ENCODE data around the gene PTS. TPM values are rescaled to one million over a fixed set of nuclear protein-coding genes. Genes with fewer than 3 reads are reported as not detected.
"Not testable (repeated sequence)": the region's sequence is repeated elsewhere in the genome, so short reads cannot be mapped to it uniquely, and the experiment has no call there.

PTS gene
- 27.4 TPM for polyA plus RNA-seq (2013, experiment 1 of 2; ENCODE audit: insufficient read length)
- polyA plus RNA-seq (2013, experiment 2 of 2; ENCODE audit: insufficient read length): 29.9 TPM

DNA sequence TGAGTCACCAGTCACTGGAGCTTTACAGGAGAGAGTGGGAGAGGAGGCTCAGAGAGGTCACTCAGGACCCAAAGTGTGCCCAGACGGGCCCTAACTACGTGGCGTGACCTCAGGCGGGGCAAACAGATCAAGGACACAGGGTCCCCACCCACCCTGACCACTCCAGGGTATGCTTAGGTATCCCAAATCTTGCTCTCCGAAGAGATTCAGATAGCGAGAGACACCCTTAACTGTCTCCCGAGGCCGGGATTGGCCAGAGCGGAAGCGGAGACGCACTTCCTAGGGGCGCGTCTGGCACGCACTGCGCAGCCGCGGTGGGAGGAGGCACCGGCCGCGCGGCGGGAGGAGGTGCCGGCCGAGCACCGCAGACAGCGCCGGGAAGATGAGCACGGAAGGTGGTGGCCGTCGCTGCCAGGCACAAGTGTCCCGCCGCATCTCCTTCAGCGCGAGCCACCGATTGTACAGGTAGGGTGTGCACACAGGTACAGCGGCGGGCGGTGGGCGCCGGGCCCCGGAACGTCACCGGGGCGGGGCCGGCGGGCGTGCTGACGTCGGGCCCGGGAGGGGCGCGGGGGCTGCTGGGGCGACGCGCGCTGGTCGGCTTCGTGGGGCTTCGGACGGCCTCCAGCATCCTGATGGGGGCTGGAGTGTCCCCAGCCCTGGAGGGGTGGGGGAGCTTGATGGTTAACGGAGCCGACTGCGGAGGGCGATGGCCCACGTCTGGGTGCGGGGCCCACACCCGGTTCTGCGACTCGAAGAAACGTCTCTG, at the start of gene PTS:
Gene PTS (plus strand): TSS at position 367 of the 769 bp plus-strand sequence. CDS start 16 bp downstream, at position 383.
- DNase-seq: peak; percentile 87

DNA sequence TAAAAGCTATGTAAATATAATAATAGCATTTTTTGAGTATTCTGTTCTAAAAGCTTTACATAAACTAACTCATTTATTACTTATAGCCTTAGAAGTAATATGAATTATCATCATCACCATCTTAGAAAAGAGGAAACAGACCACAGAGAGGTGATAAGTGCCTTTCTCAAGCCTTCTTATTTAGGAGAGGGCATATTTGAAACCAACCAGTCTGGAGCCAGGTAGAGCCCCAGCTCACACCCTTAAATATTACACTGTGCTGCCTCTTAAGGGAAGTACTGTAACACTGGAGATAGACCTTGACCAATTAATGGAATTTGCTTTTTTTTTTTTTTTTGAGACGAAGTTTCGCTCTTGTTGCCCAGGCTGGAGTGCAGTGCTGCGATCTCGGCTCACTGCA, 48.6 kb upstream of the PTS start:
- no peak for DNase-seq

DNA sequence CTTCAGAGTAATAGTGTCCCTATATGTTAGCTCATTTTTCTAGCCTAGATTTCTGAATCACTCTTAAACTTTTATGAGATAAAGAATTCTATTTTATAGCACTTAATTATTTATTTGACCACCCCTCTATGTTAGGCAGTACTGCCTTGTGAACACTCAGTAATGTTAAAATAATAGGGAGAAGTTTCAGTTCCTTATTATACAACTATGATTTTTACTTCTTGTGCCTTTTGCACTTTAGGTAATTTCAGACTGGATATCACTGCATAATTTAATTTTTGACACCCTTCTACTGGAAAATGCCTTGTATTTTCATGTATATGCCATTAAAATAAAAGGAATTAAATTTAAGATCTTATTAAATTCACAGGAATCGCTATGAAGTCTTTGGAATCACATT, 47.8 kb upstream of the PTS start:
- no peak for DNase-seq

DNA sequence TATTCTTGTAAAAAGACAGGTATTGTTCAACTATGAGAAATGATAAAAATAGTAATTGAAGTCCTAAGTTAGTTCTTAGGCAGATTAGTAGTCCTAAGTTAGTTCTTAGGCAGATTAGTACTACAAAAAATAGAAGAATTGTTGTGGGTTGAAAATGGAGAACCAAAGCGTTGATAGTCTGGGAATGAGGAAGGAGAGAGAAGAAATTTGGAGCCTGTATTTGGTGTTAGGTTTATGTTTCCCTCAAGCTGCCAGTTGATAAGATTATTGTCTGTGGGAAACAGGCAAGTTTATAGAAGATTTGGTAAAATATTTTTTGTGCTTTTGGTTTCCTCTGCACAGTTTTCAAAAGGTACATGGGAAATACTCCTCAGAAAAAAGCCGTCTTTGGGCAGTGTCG, 47.3 kb upstream of the PTS start:
- no peak for DNase-seq

DNA sequence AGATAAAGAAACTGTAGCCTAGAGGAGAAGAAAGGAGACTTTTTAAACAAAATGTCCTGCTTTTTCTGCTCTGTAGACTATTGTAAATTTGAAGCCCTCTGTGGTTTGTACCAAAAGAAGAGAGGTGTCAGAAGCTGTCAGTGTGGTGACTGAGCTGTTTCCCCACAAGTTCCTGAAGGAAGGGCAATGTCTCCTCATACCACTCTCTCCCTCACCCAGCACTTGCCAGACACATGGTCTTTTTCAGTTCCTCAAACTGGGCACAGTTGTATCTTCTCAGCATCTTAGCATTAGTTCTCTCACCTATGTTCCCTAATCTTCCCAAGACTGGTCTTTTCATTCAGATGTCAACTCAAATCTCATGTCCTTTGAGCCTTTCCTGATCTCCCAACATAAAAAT, 46.6 kb upstream of the PTS start:
- no peak for DNase-seq

DNA sequence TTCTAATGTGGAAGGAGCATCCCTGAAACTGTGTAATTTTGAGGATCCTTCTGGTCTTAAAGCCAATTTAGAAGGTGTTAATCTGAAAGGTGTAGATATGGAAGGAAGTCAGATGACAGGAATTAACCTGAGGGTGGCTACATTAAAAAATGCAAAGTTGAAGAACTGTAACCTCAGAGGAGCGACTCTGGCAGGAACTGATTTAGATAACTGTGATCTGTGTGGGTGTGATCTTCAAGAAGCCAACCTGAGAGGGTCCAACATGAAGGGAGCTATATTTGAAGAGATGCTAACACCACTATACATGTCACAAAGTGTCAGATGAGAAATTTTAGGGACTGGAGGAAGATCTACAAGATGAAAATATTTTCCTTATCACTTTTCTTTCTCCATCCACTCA, 43.4 kb upstream of the PTS start:
- no peak for DNase-seq

DNA sequence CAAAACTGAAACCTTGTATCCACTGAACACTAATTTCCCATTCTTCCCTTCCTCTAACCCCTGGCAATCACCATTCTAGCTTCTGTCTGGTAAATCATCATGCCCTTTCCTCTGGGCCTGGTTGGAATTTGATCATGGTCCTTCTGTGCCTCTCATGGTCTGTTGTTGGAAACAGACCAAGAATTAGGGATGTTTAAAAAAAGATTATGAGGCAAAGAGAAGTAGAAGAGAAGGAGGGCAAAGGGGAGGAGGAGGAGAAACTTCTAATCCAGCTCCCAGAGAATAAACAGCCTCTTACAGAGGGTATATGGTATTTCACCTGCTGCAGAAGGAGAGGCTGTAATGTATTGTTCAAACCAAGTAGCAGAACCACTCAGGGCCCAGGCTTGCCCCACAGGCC, 40.3 kb upstream of the PTS start:
- DNase-seq: no peak

DNA sequence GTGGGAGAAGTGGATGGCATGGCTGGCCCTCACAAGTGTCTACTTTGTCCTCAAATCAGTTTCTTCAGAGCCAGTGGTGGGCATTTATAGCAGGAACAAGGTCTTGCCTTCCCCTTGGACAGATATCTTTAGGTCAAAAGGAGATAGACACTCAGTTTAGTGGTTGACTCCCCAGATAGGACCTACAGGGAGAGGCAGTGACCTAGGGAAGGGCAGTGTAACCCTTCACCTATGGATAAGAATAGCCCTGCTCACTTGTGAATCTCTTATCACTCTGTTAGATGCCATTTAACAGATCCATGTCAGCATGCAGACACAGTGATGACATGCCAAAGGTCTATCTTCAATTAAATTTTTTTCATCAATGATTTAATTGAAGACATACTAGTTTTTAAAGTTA, 39.9 kb upstream of the PTS start:
- no peak for DNase-seq

DNA sequence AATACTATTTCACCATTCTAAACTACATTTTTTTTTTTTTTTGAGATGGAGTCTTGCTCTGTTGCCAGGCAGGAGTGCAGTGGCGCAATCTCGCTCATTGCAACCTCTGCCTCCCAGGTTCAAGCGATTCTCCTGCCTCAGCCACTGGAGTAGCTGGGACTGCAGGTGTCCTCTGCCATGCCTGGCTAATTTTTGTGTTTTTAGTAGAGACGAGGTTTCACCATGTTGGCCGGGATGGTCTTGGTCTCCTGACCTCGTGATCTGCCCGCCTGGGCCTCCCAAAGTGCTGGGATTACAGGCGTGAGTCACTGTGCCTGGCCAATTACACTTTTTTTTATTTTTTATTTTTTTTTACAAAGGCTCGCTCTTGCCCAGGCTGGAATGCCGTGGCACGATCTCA, 31.1 kb upstream of the PTS start:
- DNase-seq: not testable (repeated sequence)

DNA sequence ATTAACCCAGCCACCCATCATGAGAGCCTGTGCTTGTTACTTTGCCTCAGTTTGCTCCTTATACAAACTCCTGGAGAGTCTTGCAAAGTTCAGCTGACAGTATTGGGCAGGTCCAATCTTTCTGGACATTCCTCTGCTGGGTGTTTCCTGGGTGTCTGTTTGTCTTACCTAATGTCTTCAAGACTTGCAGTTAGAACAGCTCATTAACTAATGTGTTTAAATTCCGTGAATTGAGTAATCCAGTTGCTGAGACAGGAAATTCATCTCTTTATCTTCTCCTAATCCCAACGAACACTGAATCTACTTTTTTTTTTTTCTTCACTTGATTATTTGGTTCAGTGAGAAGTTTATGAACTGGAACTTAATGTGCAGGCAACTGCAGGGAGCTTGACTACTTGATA, 30.3 kb upstream of the PTS start:
- DNase-seq: no peak

DNA sequence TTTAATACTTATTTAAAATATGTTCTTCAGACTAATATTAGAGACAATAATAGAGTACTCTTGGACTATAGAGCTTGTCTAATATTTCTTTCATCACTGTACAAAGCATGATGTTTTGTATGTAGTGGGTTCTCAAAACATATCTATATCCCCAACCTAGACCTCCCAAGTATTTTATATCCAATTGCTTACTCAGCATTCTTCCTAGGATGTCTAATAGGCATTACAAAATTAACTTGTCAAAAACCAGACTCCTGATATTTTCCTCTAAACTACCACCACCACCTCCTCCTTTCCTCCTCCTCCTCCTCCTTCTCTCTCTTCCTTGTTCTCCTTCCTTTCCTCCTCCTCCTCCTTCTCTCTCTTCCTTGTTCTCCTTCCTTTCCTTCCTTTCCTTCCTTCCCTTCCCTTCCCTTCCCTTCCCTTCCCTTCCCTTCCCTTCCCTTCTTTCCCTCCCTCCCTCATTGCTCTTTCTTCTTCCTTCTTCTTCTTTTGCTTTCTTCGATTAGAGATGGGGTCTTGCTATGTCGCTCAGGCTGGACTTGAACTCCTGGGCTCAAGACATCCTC, 29.6 kb upstream of the PTS start:
- DNase-seq: no peak

DNA sequence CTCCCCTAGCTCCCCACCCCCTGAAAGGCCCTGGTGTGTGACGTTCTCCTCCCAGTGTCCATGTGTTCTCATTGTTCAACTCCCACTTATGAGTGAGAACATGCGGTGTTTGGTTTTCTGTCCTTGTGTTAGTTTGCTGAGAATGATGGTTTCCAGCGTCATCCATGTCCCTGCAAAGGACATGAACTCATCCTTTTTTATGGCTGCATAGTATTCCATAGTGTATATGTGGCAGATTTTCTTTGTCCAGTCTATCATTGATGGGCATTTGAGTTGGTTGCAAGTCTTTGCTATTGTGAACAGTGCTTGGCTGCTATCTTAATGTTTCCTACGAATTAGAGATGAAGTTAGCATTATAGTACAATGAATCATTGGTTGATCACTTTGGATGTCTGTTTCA, 27.1 kb upstream of the PTS start:
- not testable (repeated sequence) for DNase-seq

DNA sequence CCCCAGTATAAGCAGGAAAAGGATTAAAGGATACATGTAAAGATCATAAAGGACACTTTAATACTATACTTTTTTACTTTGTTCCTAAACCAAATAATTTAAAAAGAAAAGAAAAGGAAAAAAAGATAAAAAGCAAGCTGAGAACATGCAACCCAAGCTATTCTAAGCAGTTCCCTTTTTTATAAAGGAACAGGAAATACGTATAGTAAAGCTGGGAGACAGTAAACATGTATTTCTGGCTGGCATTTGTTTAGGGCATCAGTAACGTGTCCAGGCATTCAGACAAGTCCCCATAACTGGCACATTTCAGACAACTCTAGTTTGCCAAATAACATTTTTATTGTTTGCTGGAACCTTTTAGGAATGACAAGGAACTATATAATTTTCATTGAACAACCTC, 26.0 kb upstream of the PTS start:
- DNase-seq: no peak

DNA sequence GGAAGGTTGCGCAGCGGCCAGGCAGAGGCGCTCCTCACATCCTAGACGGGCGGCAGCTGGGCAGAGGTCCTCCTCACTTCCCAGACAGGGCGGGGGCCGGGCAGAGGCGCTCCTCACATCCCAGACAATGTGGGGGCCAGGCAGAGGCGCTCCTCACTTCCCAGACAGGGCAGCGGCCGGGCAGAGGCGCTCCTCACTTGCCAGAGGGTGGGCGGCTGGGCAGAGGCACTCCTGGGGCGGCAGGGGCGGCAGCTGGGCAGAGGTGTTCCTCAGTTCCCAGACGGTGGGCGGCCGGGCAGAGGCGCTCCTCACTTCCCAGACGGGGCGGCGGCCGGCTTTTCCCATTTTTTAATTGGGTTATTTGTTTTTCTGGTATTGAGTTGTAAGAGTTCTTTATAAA, 20.2 kb upstream of the PTS start:
- no peak for DNase-seq

DNA sequence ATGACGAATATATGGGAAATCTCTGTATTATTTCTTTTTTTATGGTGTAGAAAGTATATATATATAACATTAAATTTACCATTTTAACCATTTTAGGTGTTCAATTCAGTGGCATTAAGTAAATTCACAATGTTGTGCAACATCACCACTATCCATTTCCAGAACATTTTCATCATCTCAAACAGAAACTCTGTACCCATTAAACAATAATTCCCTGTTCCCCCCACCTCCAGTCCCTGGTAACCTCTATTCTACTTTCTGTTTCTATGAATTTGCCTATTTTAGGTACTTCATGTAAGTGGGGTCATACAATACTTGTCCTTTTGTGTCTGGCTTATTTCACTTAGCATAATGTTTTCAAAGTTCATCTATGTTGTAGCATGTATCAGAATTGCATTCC, 15.3 kb upstream of the PTS start:
- no peak for DNase-seq

DNA sequence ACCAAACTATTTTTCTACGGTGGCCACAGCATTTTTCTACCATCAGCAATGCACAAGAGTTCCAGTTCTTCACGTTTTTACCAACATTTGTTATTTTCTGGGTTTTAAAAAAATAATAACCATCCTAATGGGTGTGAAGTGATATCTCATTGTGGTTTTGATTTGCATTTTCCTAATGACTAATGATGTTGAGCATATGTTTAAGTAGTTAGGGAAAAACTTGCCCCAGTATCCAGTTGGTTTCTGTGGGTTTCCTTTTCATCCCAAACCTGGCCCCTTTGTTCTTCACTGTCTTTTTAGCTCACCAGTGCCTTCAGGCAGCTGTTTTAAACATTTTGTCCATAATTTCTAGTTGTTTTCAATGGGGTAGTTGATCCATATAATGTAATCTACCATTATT, 14.7 kb upstream of the PTS start:
- no peak for DNase-seq

DNA sequence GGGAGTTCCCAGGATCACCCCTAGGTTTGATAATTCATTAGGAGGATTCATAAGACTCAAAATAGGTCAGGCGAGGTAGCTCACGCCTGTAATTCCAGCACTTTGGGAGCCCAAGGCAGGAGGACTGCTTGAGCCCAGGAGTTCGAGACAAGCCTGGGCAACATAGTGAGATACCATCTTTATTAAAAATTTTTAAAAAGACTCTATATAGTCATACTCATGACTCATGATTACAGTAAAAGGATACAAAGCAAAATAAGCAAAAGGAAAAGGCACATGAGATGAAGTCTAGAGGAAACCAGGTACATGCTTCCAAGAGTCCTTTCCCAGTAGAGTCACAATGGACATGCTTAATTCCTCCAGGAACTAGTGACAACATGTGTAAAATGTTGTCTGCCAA, 13.9 kb upstream of the PTS start:
- no peak for DNase-seq

DNA sequence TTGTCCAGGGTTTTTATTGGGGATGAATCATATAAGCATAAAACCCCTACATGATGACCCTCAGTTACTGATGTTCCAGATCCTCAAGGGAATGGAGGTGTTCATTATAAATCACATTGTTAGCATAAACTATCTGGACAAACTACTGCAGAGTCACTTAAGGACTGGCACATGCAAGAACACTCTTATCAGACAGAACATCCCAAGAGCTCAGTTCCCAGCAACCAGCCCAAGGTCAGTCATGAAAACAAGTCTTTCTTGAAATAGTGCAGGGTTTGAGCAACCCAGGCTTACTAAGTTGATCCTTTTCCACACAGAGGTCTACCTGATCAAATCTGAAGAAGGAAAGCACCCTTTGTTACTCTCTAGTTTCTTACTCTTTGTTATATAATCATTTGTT, 13.5 kb upstream of the PTS start:
- DNase-seq: no peak

DNA sequence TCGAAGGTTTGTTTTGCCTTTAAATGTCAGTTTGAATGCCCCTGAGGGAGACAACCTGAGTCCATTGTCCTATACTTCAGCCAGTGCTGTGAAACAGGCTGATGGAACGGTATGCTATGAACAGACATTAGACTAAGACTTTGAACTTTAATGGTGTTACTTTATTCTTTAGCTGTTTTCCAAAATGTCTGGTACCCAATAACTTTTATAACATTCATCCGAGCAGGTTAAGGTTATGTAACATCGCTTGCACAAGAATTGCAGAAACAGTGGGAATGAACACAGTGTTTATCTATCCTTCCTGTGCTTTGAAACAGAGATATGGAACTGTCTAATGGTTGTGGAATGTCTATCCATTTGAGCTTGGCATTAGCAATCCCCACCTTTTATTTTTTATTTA, 12.5 kb upstream of the PTS start:
- DNase-seq: no peak

DNA sequence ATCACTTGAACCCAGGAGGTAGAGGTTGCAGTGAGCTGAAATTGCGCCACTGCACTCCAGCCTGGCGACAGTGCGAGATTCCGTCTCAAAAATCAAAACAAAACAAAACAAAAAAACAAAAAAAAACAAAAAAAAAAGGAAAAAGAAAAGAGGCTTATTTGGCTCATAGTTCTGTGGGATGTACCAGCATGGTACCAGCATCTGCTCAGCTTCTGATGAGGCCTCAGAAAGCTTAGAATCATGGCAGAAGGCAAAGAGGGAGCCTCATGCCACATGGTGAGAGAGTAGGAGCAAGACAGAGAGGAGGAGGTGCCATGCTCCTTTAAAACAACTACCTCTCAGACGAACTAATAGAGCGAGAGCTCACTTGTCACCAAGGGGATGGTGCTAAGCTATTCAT, 10.6 kb upstream of the PTS start:
- DNase-seq: no peak

DNA sequence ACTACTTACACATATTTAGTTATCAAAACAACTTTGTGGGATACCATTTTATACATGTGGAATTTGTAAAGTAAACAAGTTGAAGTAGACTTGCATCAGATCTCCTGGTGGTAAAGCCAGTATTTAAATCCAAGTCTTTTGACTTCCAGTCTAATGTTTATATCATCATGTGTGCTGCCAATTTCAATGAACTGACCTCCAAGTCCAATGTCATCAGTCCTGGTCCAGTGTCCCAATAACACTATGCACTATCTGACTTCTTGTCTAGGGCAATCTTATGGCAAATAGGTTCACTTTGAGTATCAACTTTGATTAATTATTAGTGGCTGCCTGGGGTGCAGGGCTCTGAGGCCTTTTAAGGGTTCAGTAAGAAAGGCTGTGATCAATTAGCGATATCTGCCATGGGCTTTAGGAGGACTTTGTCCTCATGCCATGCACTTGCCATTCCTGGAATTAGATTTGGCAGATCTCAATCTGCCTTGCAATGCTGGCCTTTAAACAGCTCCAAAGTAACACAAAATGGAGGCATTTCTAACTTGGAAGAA, 9.6 kb upstream of the PTS start:
- DNase-seq: peak; percentile 26

DNA sequence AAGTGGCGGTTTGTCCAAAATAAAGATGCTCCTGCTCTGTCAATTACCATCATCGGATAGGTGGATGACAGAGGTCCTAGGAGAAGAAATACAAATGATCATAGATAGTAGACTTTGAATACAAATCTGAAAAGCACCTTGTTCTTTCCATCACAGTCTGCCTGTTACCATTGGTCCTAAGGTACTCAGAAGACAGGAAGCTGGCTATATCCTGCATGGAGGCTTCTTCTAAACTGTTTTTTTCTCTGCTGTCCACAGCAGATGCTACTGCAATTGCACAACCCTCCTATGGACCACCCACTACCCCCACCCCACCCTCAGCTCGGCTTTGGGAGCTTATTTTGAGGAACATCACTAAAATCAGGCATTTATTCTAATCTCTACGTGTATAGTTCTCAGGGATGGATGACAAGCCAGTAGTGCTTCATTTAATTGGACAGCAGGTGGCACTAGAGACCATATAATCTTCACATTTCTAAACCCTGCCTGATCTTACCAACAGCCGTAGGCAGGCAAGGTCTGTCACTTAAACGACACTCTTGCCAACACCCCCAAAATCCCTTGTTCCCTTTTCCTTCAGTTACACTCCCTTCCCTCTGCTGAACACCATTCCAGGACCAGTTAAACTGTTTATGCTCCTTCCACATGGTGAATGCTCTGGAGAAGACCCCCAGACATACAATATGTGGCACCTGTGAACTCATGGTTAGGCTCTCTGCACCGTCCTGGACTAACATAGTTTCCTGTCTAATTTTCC, 6.6 kb upstream of the PTS start:
- peak; percentile 71 for DNase-seq

DNA sequence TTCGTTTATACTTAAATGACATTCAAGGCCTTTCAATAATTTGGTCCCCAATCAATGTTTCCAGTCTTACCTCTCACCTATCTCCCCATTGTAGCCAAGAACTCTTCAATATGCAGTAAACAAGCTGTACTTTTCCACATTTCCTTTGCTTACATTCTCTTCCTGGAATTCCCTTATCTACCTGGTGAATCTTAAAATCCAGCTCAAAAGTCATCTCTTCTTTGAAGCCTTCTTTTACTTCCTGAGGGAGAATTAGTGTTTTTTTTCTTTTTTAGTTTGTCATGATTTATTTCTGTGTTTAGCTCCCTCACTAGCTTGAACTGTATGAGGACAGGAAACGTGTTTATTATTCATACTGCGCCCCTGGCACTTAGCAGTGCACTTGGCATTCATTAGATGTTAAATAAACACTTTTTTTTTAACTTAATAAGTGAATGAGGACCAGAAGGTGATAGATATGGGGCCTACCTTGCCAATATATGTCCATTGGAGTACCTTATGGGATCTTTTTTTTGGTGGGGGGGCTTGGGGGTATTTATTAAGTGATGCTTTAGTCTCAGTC, 4.9 kb upstream of the PTS start:
- DNase-seq: no peak
